Measurements from ENCODE around the gene SIL1.

Gene SIL1

GRCh38 chr5:138909734-138910133 lies 288.4 kb downstream of the SIL1 start:
- no peak for ATAC-seq

- no peak for ATAC-seq
Observed at GRCh38 chr5:138905541-138905940, 292.6 kb downstream of the SIL1 start.

GRCh38 chr5:138903130-138903775 lies 294.9 kb downstream of the SIL1 start:
- no peak for ATAC-seq

GRCh38 chr5:138901716-138902115 lies 296.5 kb downstream of the SIL1 start:
- no peak for ATAC-seq

GRCh38 chr5:138900281-138900965 lies 297.7 kb downstream of the SIL1 start:
- ATAC-seq: peak; percentile 55 to 62

GRCh38 chr5:138898742-138899141 lies 299.4 kb downstream of the SIL1 start:
- no peak for ATAC-seq

GRCh38 chr5:138898299-138898698 lies 299.9 kb downstream of the SIL1 start:
- no peak for ATAC-seq
